Peyer's patch (tissue), 4 donors: ENCODE results near the gene REPIN1. TPM values are rescaled to one million over a fixed set of nuclear protein-coding genes. Genes with fewer than 3 reads are reported as not detected.
A peak's percentile ranks its signal among the peaks of the same experiment; 100 is the strongest.

ENCODE experiments used
- DNase-seq, 3 donors: peaks; one replicate each; pipeline ENCODE4 v3.0.0-alpha.2; 2017 to 2019
- H3K27ac ChIP-seq, 4 donors: fragments of 200-600 bp; sonication (generic); one replicate each; pipeline ENCODE4 v1.5.1; 2016 to 2019
- H3K27me3 ChIP-seq, 2 donors: fragments of 200-600 bp; sonication (generic); one replicate each; pipeline ENCODE4 v1.5.1; 2019
- H3K36me3 ChIP-seq, 3 donors: fragments of 200-600 bp; sonication (generic); one replicate each; pipeline ENCODE4 v1.5.1; 2016 to 2019
- H3K4me1 ChIP-seq, 4 donors: fragments of 200-600 bp; sonication (generic); one replicate each; pipeline ENCODE4 v1.5.1; 2016 to 2019
- H3K4me3 ChIP-seq, 4 donors: fragments of 200-600 bp; sonication (generic); 1 replicate in 3 of 4; 2 replicates in 1 of 4; pipeline ENCODE4 v1.5.1; 2016 to 2019; ENCODE audit warnings: mild to moderate bottlenecking in 1 of 4
- H3K9me3 ChIP-seq, 4 donors: fragments of 200-600 bp; sonication (generic); one replicate each; pipeline ENCODE4 v1.5.1; 2016 to 2019; ENCODE audit warnings: mild to moderate bottlenecking in 1 of 4
- POLR2A ChIP-seq, 2 donors: fragments of 450-650 bp; IDR thresholded peaks; one replicate each; pipeline ENCODE4 v1.5.1; 2017; ENCODE audit warnings: antibody characterized with exemption in 2 of 2, mild to moderate bottlenecking in 2 of 2, moderate library complexity in 2 of 2
- total RNA-seq, 4 donors: library from RNA; depleted of rRNA; stranded (reverse); fragments of >200 nt; gene quantifications; one replicate each; pipeline ENCODE4 v1.1.0, GENCODE V29; 2016
- TF ChIP-seq, protein P1 (sequence below), 6 experiments: fragments of 450-650 bp in 4 of 6; fragments of 200-600 bp in 2 of 6; sonication (generic) in 1 of 6; IDR thresholded peaks; one replicate each; pipeline ENCODE4 v1.5.1; 2017 to 2019; ENCODE audit warnings: antibody characterized with exemption in 6 of 6, mild to moderate bottlenecking in 3 of 6, moderate library complexity in 1 of 6

REPIN1 gene
- total RNA-seq, 4 donors from 2014 or later = 138 to 209 (median 159) TPM

DNA sequence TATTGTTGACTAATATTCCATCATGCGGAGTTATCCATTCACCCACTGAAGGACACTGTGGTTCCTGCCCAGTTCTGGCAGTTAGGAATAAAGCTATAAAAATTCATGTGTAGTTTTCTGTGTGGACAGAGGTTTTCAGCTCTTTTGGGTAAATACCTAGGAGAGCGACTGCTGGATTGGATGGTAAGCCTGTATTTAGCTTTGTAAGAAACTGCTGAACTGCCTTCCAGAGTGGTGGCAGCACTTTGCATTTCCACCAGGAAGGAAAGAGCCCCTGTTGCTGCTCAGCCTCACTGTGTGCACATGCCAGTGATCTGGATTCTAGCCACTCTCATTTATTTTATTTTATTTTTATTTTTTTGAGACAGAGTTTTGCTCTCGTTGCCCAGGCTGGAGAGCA is 24.7 kb downstream of the REPIN1 start:
- no peak overlapping the region for H3K27ac ChIP-seq

GRCh38 chr7:150396426-150396825 is 27.8 kb downstream of the REPIN1 start:
- TF ChIP-seq, protein P1, sequence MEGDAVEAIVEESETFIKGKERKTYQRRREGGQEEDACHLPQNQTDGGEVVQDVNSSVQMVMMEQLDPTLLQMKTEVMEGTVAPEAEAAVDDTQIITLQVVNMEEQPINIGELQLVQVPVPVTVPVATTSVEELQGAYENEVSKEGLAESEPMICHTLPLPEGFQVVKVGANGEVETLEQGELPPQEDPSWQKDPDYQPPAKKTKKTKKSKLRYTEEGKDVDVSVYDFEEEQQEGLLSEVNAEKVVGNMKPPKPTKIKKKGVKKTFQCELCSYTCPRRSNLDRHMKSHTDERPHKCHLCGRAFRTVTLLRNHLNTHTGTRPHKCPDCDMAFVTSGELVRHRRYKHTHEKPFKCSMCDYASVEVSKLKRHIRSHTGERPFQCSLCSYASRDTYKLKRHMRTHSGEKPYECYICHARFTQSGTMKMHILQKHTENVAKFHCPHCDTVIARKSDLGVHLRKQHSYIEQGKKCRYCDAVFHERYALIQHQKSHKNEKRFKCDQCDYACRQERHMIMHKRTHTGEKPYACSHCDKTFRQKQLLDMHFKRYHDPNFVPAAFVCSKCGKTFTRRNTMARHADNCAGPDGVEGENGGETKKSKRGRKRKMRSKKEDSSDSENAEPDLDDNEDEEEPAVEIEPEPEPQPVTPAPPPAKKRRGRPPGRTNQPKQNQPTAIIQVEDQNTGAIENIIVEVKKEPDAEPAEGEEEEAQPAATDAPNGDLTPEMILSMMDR (IDR thresholded peaks at IDR 0.05) = no peak
- no peak for TF ChIP-seq POLR2A (IDR thresholded peaks at IDR 0.05)
- DNase-seq = peak in 1 of 3 donors; percentile 44
- no peak overlapping the region for H3K27ac ChIP-seq

More for the DNA sequence above, 24.7 kb downstream of the REPIN1 start:
- DNase-seq = no peak
- no peaks in the 10 kb centered on the region for H3K9me3 ChIP-seq
- H3K27me3 ChIP-seq = no peaks in the 10 kb centered on the region
- TF ChIP-seq, protein P1 (IDR thresholded peaks at IDR 0.05) = no peak
- TF ChIP-seq POLR2A (IDR thresholded peaks at IDR 0.05) = no peak
- H3K4me3 ChIP-seq = no peak overlapping the region
- no peaks in the 10 kb centered on the region for H3K4me1 ChIP-seq
- peaks cover 0 to 13% (median 0%) of the 10 kb centered on the region in 3 donors for H3K36me3 ChIP-seq

GRCh38 chr7:150396851-150397260 is 28.2 kb downstream of the REPIN1 start:
- H3K4me3 ChIP-seq = no peak overlapping the region
- no peaks in the 10 kb centered on the region for H3K27me3 ChIP-seq
- H3K36me3 ChIP-seq = peaks cover 0 to 13% (median 0%) of the 10 kb centered on the region in 3 donors
- H3K9me3 ChIP-seq = no peaks in the 10 kb centered on the region
- peak in 1 of 3 donors; percentile 36 for DNase-seq
- no peaks in the 10 kb centered on the region for H3K4me1 ChIP-seq
- no peak overlapping the region for H3K27ac ChIP-seq
- TF ChIP-seq, protein P1 (IDR thresholded peaks at IDR 0.05) = no peak
- TF ChIP-seq POLR2A (IDR thresholded peaks at IDR 0.05) = no peak

More at GRCh38 chr7:150396426-150396825, 27.8 kb downstream of the REPIN1 start:
- Histone ChIP-seq H3K4me3 (no peak overlapping the region), H3K36me3 (peaks cover 0 to 13% (median 0%) of the 10 kb centered on the region in 3 donors), H3K4me1 (no peaks in the 10 kb centered on the region), H3K9me3 (no peaks in the 10 kb centered on the region), H3K27me3 (no peaks in the 10 kb centered on the region)

DNA sequence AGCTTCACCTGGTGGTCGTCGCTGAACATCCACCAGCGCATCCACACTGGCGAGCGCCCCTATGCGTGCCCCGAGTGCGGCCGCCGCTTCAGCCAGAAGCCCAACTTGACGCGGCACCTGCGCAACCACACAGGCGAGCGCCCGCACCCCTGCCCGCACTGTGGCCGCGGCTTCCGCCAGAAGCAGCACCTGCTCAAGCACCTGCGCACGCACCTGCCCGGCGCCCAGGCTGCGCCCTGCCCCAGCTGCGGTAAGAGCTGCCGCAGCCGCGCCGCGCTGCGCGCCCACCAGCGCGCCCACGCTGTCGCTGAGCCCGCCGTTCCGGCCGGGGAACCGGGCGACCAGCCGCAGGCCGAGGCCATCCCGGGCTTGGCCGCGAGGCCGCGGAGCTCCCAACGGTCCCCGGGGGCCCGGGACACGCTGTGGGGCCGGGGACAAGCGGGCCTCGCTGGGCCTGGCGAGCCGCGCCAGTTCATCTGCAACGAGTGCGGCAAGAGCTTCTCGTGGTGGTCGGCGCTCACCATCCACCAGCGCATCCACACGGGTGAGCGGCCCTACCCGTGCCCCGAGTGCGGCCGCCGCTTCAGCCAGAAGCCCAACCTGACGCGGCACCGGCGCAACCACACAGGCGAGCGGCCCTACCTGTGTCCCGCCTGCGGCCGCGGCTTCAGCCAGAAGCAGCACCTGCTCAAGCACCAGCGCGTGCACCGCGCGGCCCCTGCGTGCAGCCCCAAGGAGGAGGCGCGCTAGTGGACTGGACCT is 28.9 kb downstream of the REPIN1 start:
- Histone ChIP-seq H3K4me1 (no peaks in the 10 kb centered on the region), H3K27ac (no peak overlapping the region), H3K36me3 (peaks cover 0 to 13% (median 0%) of the 10 kb centered on the region in 3 donors), H3K27me3 (no peaks in the 10 kb centered on the region), H3K9me3 (no peaks in the 10 kb centered on the region), H3K4me3 (no peak overlapping the region)
- TF ChIP-seq, protein P1 (IDR thresholded peaks at IDR 0.05) = no peak
- TF ChIP-seq POLR2A (IDR thresholded peaks at IDR 0.05) = no peak
- DNase-seq = peak in 1 of 3 donors; percentile 40

- DNase-seq = peak in 1 of 3 donors; percentile 41
- Histone ChIP-seq H3K4me3 (no peak overlapping the region), H3K27ac (no peak overlapping the region), H3K27me3 (no peaks in the 10 kb centered on the region), H3K9me3 (no peaks in the 10 kb centered on the region), H3K36me3 (peaks cover 0 to 13% (median 0%) of the 10 kb centered on the region in 3 donors), H3K4me1 (peaks cover 0 to 6% (median 0%) of the 10 kb centered on the region in 4 donors)
- no peak for TF ChIP-seq POLR2A (IDR thresholded peaks at IDR 0.05)
- TF ChIP-seq, protein P1 (IDR thresholded peaks at IDR 0.05) = no peak
Measured at GRCh38 chr7:150398108-150398964, 29.7 kb downstream of the REPIN1 start.
